HEK293 (cell line): ENCODE results near the gene SPNS2.

ENCODE experiments used
- CTCF ChIP-seq: fragments of 450-650 bp; formaldehyde crosslinking; IDR thresholded peaks from 2 replicates; pipeline ENCODE4 v1.5.1; 2016; ENCODE audit warnings: missing biosample characterization, missing genetic modification characterization
- PRDM10 ChIP-seq: fragments of 450-650 bp; formaldehyde crosslinking; IDR thresholded peaks from 2 replicates; pipeline ENCODE4 v1.5.1; 2016; ENCODE audit warnings: missing biosample characterization, missing genetic modification characterization
- ZNF138 ChIP-seq: fragments of 450-650 bp; formaldehyde crosslinking; IDR thresholded peaks from 2 replicates; pipeline ENCODE4 v1.5.1; 2016; ENCODE audit warnings: missing biosample characterization, missing genetic modification characterization, borderline replicate concordance
- ZNF140 ChIP-seq: fragments of 450-650 bp; formaldehyde crosslinking; IDR thresholded peaks from 2 replicates; pipeline ENCODE4 v1.5.1; 2016; ENCODE audit warnings: missing biosample characterization, missing genetic modification characterization
- ZNF514 ChIP-seq: fragments of 450-650 bp; formaldehyde crosslinking; IDR thresholded peaks from 2 replicates; pipeline ENCODE4 v1.5.1; 2016; ENCODE audit warnings: missing biosample characterization, missing genetic modification characterization

- no peak for TF ChIP-seq CTCF (tag by site-specific recombination)
- TF ChIP-seq ZNF514 (tag by site-specific recombination): no peak
- TF ChIP-seq ZNF138: no peak
- TF ChIP-seq PRDM10 (tag by site-specific recombination): no peak; the same call in 1 of the 2 replicates
- TF ChIP-seq ZNF140 (tag by site-specific recombination): no peak
These were observed 15.5 kb upstream of the SPNS2 start for GRCh38 chr17:4483012-4483840.
